HepG2 (cell line): ENCODE measurements around the gene FOXE3. TPM values are rescaled to one million over a fixed set of nuclear protein-coding genes. Genes with fewer than 3 reads are reported as not detected.

Source experiments
- ATAC-seq: fragments of 200-7000 bp; cut with Tn5 transposase; 3 replicates; pipeline ENCODE4 v1.9.1; 2020; ENCODE audit warnings: mild to moderate bottlenecking, moderate library complexity
- BruUV-seq: library from RNA; stranded (reverse); fragments of 400-500 nt; replicated peaks from 2 replicates; lab custom pipeline; 2021; lab: Mats Ljungman, UMichigan
- CTCF ChIA-PET: fragments of 300-600 bp; formaldehyde crosslinking; extraction: SDS; loops from one replicate; lab custom pipeline; 2021; ENCODE audit warnings: low total read pairs, inconsistent platforms, low intra/inter-chr PET ratio; lab: Yijun Ruan, JAX
- POLR2A ChIA-PET: fragments of 350-600 bp; sonication (Branson Sonifier 250); formaldehyde crosslinking; loops from one replicate; lab custom pipeline; 2020; ENCODE audit warnings: antibody characterized with exemption, inconsistent platforms; lab: Yijun Ruan, JAX
- DNase-seq: peaks from one replicate; pipeline ENCODE4 v3.0.0-alpha.2; 2015; ENCODE audit warnings: low spot score
- FAIRE-seq: peaks from 3 replicates; lab custom pipeline; 2011; peaks lifted over from hg19 to GRCh38; lab: Jason Lieb, UNC
- H2AFZ ChIP-seq: one replicate; pipeline ENCODE4 v1.6.1; 2011; ENCODE audit warnings: low read length, inconsistent platforms
- H3K27ac ChIP-seq: fragments of 300-600 bp; 3 replicates; pipeline ENCODE4 v1.8.0; 2011; ENCODE audit warnings: mixed run types, mild to moderate bottlenecking, mixed read lengths, low read length, inconsistent platforms; ENCODE audit not compliant: insufficient read depth; ENCODE audit errors: extremely low read length
- H3K27me3 ChIP-seq, 2 experiments: fragments of 200-600 bp in 1 of 2; 2 replicates in 1 of 2; 3 replicates in 1 of 2; pipeline versions ENCODE4 v1.6.0 to v1.8.0; 2011; ENCODE audit warnings: low read length in 2 of 2, mild to moderate bottlenecking in 2 of 2, moderate library complexity in 2 of 2, inconsistent platforms in 1 of 2; ENCODE audit not compliant: insufficient read depth in 2 of 2, control insufficient read depth in 1 of 2
- H3K36me3 ChIP-seq, 2 experiments: fragments of 200-600 bp in 1 of 2; replicated peaks in 1 of 2; 2 replicates in 1 of 2; 3 replicates in 1 of 2; pipeline versions ENCODE4 v1.5.1 to v1.8.0; 2011; ENCODE audit warnings: low read length in 2 of 2, inconsistent platforms in 1 of 2; ENCODE audit not compliant: insufficient read depth in 2 of 2, control insufficient read depth in 1 of 2
- H3K4me1 ChIP-seq: 2 replicates; pipeline ENCODE4 v1.5.1; 2012; ENCODE audit warnings: low read length, inconsistent platforms; ENCODE audit not compliant: insufficient read depth
- H3K4me2 ChIP-seq: 2 replicates; pipeline ENCODE4 v1.6.0; 2011; ENCODE audit warnings: low read depth, low read length, inconsistent platforms
- H3K4me3 ChIP-seq, 3 experiments: fragments of 200-600 bp in 1 of 3; sonication (generic), shearing (Covaris generic) in 1 of 3; replicated peaks in 1 of 3; 2 replicates each; pipeline ENCODE4 v1.5.1; 2011 to 2016; ENCODE audit warnings: low read length in 3 of 3, inconsistent platforms in 2 of 3, low read depth in 2 of 3, mild to moderate bottlenecking in 2 of 3, control low read depth in 1 of 3, mixed read lengths in 1 of 3; ENCODE audit not compliant: insufficient read depth in 1 of 3
- H3K79me2 ChIP-seq: one replicate; pipeline ENCODE4 v1.6.1; 2011; ENCODE audit warnings: low read length, inconsistent platforms; ENCODE audit not compliant: insufficient read depth
- H3K9ac ChIP-seq: 2 replicates; pipeline ENCODE4 v1.6.0; 2011; ENCODE audit warnings: mild to moderate bottlenecking, low read depth, low read length, inconsistent platforms; ENCODE audit not compliant: insufficient read depth
- H3K9me3 ChIP-seq: 2 replicates; pipeline ENCODE4 v1.5.1; 2012; ENCODE audit warnings: mild to moderate bottlenecking, low read length
- H4K20me1 ChIP-seq: 2 replicates; pipeline ENCODE4 v1.6.0; 2011; ENCODE audit warnings: inconsistent platforms, mild to moderate bottlenecking, low read length, moderate library complexity; ENCODE audit not compliant: insufficient read depth
- GABPA ChIP-seq, 2 experiments: IDR thresholded peaks; 2 replicates each; pipeline ENCODE4 v1.6.1; 2011 to 2016; ENCODE audit warnings: low read depth in 2 of 2, low read length in 1 of 2, missing biosample characterization in 1 of 2, missing genetic modification characterization in 1 of 2
- ISX ChIP-seq: sonication (generic); formaldehyde crosslinking; conservative IDR thresholded peaks from 2 replicates; pipeline ENCODE4 v1.5.0; 2020; ENCODE audit warnings: missing genetic modification reagents
- KDM3A ChIP-seq: IDR thresholded peaks from 2 replicates; pipeline ENCODE4 v1.6.1; 2018; ENCODE audit warnings: low read depth, missing compliant biosample characterization
- KLF11 ChIP-seq: IDR thresholded peaks from 2 replicates; pipeline ENCODE4 v1.6.1; 2016; ENCODE audit warnings: missing compliant biosample characterization
- MXD3 ChIP-seq: IDR thresholded peaks from 2 replicates; pipeline ENCODE4 v1.6.1; 2016; ENCODE audit warnings: mild to moderate bottlenecking, missing biosample characterization, missing genetic modification reagents
- NR2C2 ChIP-seq: sonication (generic); formaldehyde crosslinking; IDR thresholded peaks from 2 replicates; pipeline ENCODE4 v1.4.0; 2020; ENCODE audit warnings: missing genetic modification reagents, mild to moderate bottlenecking, moderate library complexity, borderline replicate concordance
- NRL ChIP-seq: sonication (generic); formaldehyde crosslinking; IDR thresholded peaks from 2 replicates; pipeline ENCODE4 v1.5.0; 2020; ENCODE audit warnings: missing genetic modification reagents, mild to moderate bottlenecking, moderate library complexity, borderline replicate concordance
- TFAP4 ChIP-seq: sonication (generic); IDR thresholded peaks from 2 replicates; pipeline ENCODE4 v1.6.1; 2016; ENCODE audit warnings: low read depth, borderline replicate concordance
- ZBTB43 ChIP-seq: sonication (generic); formaldehyde crosslinking; conservative IDR thresholded peaks from 2 replicates; pipeline ENCODE4 v1.4.0; 2020; ENCODE audit warnings: missing genetic modification reagents
- ZNF615 ChIP-seq: sonication (generic); formaldehyde crosslinking; IDR thresholded peaks from 2 replicates; pipeline ENCODE4 v1.5.0; 2020; ENCODE audit warnings: mild to moderate bottlenecking, missing genetic modification reagents, borderline replicate concordance
- ZNF850 ChIP-seq: sonication (generic); formaldehyde crosslinking; conservative IDR thresholded peaks from 2 replicates; pipeline ENCODE4 v1.9.0; 2021; ENCODE audit warnings: mild to moderate bottlenecking, missing genetic modification reagents
- WGBS: methylation state at CpG from one replicate; pipeline ENCODE4 v1.1.6; 2017; ENCODE audit warnings: low lambda C conversion rate; 5-methylcytosine and 5-hydroxymethylcytosine counted together
- in situ Hi-C: cut with HindIII; loops from 2 replicates; pipeline ENCODE4 v1.10.0; 2017; ENCODE audit warnings: low pct_unique_long_range_greater_than_20kb; ENCODE audit not compliant: extremely low pct_ligation_motif_present
- intact Hi-C: fragments of 100-400 bp; cut with micrococcal nuclease; formaldehyde crosslinking; loops from one replicate; pipeline ENCODE4 v1.10.0; 2022; ENCODE audit not compliant: unreplicated experiment
- polyA plus RNA-seq, 8 experiments: library from polyadenylated mRNA; depleted of rRNA in 3 of 8; stranded (reverse) in 7 of 8; unstranded in 1 of 8; fragments of >200 nt; fragmentation: Illumina TruSeq in 4 of 8; extraction: Trizol in 4 of 8; gene quantifications; 2 replicates each; pipeline versions ENCODE4 v1.2.1 to v1.2.3, GENCODE V29; 2011 to 2016; ENCODE audit warnings: low read depth in 4 of 8, missing spikeins in 1 of 8, mixed read lengths in 1 of 8; ENCODE audit not compliant: insufficient read depth in 1 of 8
- total RNA-seq, 5 experiments: library from RNA; depleted of rRNA; stranded (reverse); fragments of >200 nt; fragmentation: Illumina TruSeq; extraction: Trizol; gene quantifications; 2 replicates each; pipeline ENCODE4 v1.2.3, GENCODE V29; 2016; ENCODE audit warnings: low read depth in 1 of 5

Gene FOXE3
- total and polyA plus RNA-seq, 2 of the 13 experiments (the other 11 are each of a cell fraction or from before 2014, with no cell fraction given), result not detected

GRCh38 chr1:47412437-47412836 is 3.6 kb upstream of the FOXE3 start (continued):
- TF ChIP-seq NR2C2 (CRISPR knock-in tag), result no peak
- no peak for TF ChIP-seq ZNF615
- no peak for TF ChIP-seq TFAP4
- TF ChIP-seq GABPA (IDR thresholded peaks at IDR 0.05; ENCODE audit: low read depth, low read length), result no peak
- TF ChIP-seq GABPA (CRISPR knock-in tag; IDR thresholded peaks at IDR 0.05; ENCODE audit: low read depth), result 0 out of 2 replicates have a peak, but pooled peaks have one; percentile 32
- no peak for TF ChIP-seq KDM3A (CRISPR knock-in tag)
- TF ChIP-seq ZNF850 (CRISPR knock-in tag), result no peak
- TF ChIP-seq, all 625 proteins: peak for 3

- Histone ChIP-seq H3K4me3 (no peak overlapping the region), H3K9ac (no peak overlapping the region), H3K79me2 (no peaks in the 10 kb centered on the region), H3K27ac (no peak overlapping the region), H2AFZ (no peak overlapping the region), H3K9me3 (no peaks in the 10 kb centered on the region), H4K20me1 (no peaks in the 10 kb centered on the region), H3K36me3 (no peaks in the 10 kb centered on the region), H3K4me1 (peaks cover 13% of the 10 kb centered on the region; the same call in 1 of the 2 replicates), H3K4me2 (no peak overlapping the region), H3K27me3 (peaks cover 0 to 18% of the 10 kb centered on the region in 2 experiments; a peak in 3 of 5 replicates)
- TF ChIP-seq NRL (CRISPR knock-in tag) (no peak), ISX (no peak), ZBTB43 (CRISPR knock-in tag) (no peak), MXD3 (CRISPR knock-in tag) (no peak), KLF11 (no peak)
- 90% methylated on average over 114 of the region's 134 CpGs for WGBS
- DNase-seq, result no peak
- POLR2A ChIA-PET, result no interaction called here
- intact Hi-C loops, result no loop called here
- no peak for ATAC-seq
- no peak for FAIRE-seq
- CTCF ChIA-PET, result no interaction called here
- no TSS peak for BruUV-seq
- in situ Hi-C loops, result no loop called here
Observed at GRCh38 chr1:47416319-47417169, 459 bp downstream of the FOXE3 start.
